ENCODE data around the gene SORD.
"Not testable (repeated sequence)": the region's sequence is repeated elsewhere in the genome, so short reads cannot be mapped to it uniquely, and the experiment has no call there.

The SORD gene

DNA sequence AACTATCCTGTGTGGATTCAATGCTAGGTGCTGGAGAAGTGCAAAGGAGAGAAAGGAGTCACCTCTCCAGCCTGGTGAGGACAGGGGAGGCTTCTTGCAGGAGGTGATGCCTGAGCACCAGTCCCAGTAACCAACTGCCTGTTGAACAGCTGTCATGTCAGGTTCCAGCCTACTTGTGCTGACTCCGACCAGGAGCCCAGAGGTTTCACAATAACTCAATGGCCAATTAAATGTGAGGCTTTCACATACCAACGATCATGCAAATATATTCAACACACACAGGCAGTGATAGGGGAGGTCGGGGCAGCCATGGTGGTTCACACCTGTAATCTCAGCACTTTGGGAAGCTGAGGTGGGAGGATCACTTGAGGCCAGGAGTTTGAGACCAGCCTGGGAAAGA is 7.7 kb downstream of the SORD start:
- Histone ChIP-seq H3K27ac (no peak overlapping the region), H3K9me3 (no peaks in the 10 kb centered on the region), H3K4me1 (no peaks in the 10 kb centered on the region), H3K27me3 (no peaks in the 10 kb centered on the region), H3K4me3 (no peak overlapping the region), H3K36me3 (no peaks in the 10 kb centered on the region)
- intact Hi-C loops (cut with DNase I; ENCODE audit: low total_unique reads) = no loop called here
- DNase-seq = no peak
- TF ChIP-seq, protein P1, sequence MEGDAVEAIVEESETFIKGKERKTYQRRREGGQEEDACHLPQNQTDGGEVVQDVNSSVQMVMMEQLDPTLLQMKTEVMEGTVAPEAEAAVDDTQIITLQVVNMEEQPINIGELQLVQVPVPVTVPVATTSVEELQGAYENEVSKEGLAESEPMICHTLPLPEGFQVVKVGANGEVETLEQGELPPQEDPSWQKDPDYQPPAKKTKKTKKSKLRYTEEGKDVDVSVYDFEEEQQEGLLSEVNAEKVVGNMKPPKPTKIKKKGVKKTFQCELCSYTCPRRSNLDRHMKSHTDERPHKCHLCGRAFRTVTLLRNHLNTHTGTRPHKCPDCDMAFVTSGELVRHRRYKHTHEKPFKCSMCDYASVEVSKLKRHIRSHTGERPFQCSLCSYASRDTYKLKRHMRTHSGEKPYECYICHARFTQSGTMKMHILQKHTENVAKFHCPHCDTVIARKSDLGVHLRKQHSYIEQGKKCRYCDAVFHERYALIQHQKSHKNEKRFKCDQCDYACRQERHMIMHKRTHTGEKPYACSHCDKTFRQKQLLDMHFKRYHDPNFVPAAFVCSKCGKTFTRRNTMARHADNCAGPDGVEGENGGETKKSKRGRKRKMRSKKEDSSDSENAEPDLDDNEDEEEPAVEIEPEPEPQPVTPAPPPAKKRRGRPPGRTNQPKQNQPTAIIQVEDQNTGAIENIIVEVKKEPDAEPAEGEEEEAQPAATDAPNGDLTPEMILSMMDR (IDR thresholded peaks at IDR 0.05) = no peak

DNA sequence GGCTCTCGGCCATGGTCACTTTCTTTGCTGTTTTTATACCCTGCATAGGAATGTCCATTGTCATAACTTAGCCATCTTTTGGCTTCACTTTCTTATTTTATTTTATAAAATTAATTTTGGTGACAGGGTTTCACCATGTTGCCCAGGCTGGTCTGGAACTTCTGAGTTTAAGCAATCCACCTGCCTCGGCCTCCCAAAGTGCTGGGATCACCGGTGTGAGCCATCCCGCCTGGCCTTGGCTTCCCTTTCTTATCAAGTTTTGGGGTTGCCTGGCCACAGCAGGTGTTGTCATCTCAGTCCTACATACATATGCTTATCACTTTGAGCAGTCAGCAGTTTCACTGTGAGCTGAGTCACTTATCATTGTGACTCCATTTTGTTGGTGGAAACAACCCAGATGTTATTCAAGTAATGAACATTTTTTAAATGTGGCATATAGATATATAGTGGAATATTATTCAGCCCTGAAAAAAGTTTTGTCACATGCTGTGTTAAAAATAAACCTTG is 8.6 kb downstream of the SORD start:
- intact Hi-C loops (cut with DNase I; ENCODE audit: low total_unique reads); H3K4me3 ChIP-seq; H3K27me3 ChIP-seq; DNase-seq; H3K27ac ChIP-seq; H3K9me3 ChIP-seq; H3K4me1 ChIP-seq; H3K36me3 ChIP-seq: not testable (repeated sequence)

DNA sequence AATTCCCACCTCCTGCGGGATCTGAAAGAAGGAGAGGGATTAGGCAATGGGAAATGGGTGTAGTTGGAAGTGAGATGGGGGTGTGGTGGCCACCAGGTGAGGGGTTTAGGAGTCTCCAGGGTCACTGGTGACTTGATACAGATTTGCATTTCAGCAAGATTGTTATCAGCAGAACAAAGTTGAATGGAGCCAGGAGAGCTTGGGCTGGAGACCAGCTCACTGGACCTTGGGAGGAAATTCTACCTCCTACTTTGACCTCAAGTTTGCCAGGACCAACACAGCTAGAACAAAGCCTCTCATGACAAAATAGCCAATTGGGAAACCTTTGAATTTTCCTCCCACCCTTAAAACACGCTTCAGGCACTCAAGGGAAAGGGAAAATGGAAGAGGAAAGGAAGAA is 9.5 kb downstream of the SORD start:
- H3K27me3 ChIP-seq; H3K9me3 ChIP-seq; H3K36me3 ChIP-seq; H3K4me3 ChIP-seq; H3K27ac ChIP-seq; H3K4me1 ChIP-seq; DNase-seq; intact Hi-C loops (cut with DNase I; ENCODE audit: low total_unique reads): not testable (repeated sequence)

DNA sequence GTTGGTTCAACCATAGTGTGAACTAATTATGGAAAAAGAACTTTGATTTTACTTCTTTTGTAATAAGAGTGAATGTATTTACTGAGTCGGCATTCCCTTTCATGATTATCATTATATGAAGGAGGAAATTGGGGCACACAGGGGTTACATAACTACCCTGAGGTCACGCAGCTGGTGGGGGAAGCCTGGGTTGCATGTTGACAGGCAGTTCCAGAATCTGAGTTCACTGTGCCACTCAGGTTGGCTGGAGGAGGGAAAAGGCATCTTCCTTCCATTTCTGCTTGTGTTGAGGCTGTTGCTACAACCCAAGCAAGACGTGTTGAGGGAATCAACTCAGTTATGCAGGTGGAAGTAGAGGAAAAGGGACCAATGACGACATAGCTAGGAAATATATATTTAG is 11.1 kb downstream of the SORD start:
- H3K27me3 ChIP-seq; intact Hi-C loops (cut with DNase I; ENCODE audit: low total_unique reads); H3K4me1 ChIP-seq; DNase-seq; H3K4me3 ChIP-seq; H3K27ac ChIP-seq; H3K9me3 ChIP-seq; H3K36me3 ChIP-seq: not testable (repeated sequence)

DNA sequence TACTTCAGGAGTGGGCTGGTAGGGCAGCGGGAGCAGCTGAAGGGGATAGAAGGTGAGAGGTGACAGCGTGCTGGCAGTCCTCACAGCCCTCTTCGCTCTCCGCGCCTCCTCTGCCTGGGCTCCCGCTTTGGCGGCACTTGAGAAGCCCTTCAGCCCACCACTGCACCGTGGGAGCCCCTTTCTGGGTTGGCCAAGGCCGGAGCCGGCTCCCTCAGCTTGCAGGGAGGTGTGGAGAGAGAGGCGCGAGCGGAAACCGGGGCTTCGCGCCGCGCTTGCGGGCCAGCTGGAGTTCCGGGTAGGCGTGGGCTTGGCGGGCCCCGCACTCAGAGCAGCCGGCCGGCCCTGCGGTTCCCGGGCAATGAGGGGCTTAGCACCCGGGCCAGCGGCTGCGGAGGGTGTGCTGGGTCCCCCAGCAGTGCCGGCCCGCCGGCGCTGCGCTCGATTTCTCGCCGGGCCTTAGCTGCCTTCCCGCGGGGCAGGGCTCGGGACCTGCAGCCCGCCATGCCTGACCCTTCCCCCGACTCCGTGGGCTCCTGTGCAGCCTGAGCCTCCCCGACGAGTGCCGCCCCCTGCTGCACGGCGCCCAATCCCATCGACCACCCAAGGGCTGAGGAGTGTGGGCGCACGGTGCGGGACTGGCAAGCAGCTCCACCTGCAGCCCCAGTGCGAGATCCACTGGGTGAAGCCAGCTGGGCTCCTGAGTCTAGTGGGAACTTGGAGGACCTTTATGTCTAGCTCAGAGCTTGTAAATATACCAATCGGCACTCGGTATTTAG is 11.8 kb downstream of the SORD start:
- intact Hi-C loops (cut with DNase I; ENCODE audit: low total_unique reads); H3K4me1 ChIP-seq: not testable (repeated sequence)

DNA sequence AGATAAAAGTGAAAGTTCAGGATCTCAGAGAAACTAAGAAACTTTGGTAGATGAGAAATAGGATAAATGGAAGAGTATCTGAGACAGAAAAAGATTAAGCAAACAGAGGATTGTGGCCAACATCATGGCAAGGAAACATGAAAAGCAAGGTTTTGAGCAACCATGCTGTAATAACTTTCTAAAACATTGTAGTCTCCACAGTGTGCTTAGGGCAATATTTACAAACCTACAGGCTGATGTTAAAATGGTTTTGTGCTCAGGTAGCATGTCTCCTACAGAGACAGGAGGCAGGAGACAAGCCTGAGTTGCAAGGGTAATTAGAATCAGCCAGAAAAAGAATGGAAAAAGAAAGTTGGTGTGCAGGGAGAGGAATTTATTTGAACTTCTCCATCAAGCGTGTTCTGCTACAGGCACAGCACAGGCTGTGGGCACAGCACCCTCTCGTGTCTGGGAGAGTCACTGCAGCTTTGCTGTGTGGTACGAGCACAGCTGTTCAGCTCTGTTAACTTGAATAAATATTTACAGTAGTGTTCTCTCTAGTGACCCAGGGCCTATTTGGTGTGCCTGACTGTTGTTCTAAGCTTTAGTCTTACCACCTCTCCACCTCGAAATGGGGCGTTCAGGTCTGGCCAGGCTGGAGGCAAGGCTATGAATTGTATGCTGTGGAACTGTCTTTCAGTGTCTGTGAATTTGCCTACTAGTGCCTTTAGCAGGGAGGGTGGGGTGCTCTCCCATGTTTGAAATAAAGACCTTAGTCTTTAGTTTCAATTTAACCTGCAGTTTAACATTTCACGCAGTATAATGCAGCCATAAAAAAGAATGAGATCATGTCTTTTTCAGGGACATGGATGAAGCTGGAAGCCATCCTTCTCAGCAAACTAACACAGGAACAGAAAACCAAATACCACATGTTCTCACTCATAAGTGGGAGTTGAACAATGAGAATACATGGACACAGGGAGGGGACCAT is 14.1 kb downstream of the SORD start:
- H3K4me1 ChIP-seq; H3K27me3 ChIP-seq; H3K4me3 ChIP-seq; intact Hi-C loops (cut with DNase I; ENCODE audit: low total_unique reads); H3K9me3 ChIP-seq; H3K36me3 ChIP-seq; H3K27ac ChIP-seq: not testable (repeated sequence)
- TF ChIP-seq, protein P1 (IDR thresholded peaks at IDR 0.05) = peak; percentile 77 to 88
- peak; percentile 66 to 77 for DNase-seq

More for the DNA sequence above, 11.8 kb downstream of the SORD start:
- H3K36me3 ChIP-seq, H3K27me3 ChIP-seq, DNase-seq, H3K9me3 ChIP-seq, H3K4me3 ChIP-seq, H3K27ac ChIP-seq: not testable (repeated sequence)

DNA sequence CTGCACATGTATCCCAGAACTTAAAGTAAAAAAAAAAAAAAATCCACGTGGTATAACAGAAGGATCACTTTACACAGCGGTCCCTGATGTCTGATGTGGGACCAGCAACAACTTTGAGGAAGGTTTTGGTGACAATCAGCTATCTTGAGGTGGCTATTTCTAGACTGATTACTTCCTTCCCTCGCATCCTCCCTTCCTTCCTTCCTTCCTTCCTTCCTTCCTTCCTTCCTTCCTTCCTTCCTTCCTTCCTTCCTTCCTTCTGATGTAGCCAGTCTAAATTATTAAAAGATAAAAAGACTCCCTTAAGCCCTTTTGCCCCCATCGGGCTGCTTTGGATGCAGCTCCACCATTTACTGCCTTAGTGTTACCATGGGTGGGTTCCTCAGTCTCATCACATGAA is 14.9 kb downstream of the SORD start:
- Histone ChIP-seq H3K27ac (no peak overlapping the region), H3K9me3 (no peaks in the 10 kb centered on the region), H3K4me3 (no peak overlapping the region), H3K27me3 (no peaks in the 10 kb centered on the region), H3K36me3 (no peaks in the 10 kb centered on the region), H3K4me1 (no peaks in the 10 kb centered on the region)
- DNase-seq = no peak
- intact Hi-C loops (cut with DNase I; ENCODE audit: low total_unique reads) = no loop called here
- TF ChIP-seq, protein P1 (IDR thresholded peaks at IDR 0.05) = no peak

DNA sequence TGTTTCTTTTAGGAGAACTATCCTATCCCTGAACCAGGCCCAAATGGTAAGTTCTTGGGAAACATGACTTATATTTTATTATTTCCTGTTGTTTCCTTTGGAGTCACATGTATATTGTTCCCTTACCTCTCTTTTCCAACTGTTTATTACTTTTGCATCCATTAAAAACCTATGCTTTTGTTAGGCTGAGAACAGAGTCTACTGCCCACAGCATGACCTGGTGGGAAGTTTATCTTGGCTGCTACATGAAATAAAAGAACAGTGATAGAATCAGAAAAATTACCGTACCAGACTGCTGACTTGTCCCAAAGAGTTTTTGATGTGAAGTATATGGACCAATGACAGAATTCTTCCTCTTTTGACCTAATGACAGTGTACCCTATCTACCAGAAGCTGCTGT is 17.4 kb downstream of the SORD start:
- H3K9me3 ChIP-seq; H3K36me3 ChIP-seq; H3K27me3 ChIP-seq; H3K4me3 ChIP-seq; H3K4me1 ChIP-seq; H3K27ac ChIP-seq; intact Hi-C loops (cut with DNase I; ENCODE audit: low total_unique reads); DNase-seq: not testable (repeated sequence)

DNA sequence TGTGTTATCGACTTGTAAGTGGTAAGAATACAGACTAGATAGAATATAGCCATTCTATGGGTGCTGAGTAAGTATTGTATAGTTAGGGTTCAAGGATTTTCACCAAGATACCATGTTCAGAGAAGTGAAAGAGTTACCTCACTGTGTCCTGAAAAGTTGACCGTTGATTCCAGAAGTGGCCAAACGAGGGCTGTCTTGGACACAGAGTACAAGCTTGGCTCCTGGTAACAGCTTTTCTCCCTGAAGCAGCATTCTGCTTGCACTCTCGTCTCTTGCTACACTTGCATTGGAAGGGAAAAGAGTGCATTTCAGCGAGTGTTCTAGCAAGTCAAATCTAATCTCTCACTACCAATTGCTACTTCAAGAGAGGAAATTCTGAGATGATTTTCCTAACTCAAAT is 18.5 kb downstream of the SORD start:
- intact Hi-C loops (cut with DNase I; ENCODE audit: low total_unique reads); DNase-seq: not testable (repeated sequence)

DNA sequence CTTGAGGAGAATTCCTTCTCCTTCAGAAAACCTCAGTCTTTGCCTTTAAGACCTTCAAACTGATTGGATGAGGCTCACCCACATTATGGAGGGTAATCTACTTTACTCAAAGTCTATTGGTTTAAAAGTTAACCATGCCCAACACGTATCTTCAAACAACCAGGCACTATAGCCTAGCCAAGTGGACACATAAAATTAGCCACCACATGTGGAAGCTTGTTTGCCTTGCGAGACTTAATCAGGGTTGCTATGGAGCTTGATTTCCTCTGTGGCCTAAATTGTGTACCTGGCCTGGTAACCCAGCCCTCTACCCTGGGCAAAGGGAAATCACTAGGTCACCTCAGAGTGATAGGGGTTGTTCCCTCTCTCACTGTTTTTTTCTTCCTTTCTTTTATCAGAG is 19.9 kb downstream of the SORD start:
- H3K27me3 ChIP-seq; intact Hi-C loops (cut with DNase I; ENCODE audit: low total_unique reads); H3K4me1 ChIP-seq; H3K9me3 ChIP-seq; H3K27ac ChIP-seq; DNase-seq; H3K36me3 ChIP-seq; H3K4me3 ChIP-seq: not testable (repeated sequence)

More for the DNA sequence above, 18.5 kb downstream of the SORD start:
- not testable (repeated sequence) for H3K4me1 ChIP-seq, H3K27ac ChIP-seq, H3K9me3 ChIP-seq, H3K4me3 ChIP-seq, H3K27me3 ChIP-seq, H3K36me3 ChIP-seq

DNA sequence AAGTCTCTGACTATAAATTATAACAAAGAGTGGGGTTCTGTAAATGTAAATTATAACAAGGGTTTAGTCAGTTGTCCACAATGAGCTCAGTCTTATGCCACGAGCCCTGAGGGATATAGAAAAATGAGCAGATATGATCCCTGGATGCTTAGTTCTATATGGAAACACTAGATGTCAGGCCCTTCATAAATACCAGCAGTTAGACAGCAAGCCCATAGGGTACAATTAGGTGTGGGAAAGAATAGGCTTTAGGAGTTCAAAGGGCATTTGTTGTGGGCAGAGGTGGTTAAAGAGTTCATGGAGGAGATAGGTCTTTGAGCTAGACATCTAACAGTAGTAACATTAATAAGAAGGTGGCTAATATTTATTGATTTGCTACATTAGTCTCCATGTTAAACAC is 21.3 kb downstream of the SORD start:
- intact Hi-C loops (cut with DNase I; ENCODE audit: low total_unique reads); H3K9me3 ChIP-seq; DNase-seq; H3K4me3 ChIP-seq; H3K36me3 ChIP-seq; H3K27me3 ChIP-seq; H3K27ac ChIP-seq: not testable (repeated sequence)
- peaks cover 0 to 10% (median 5%) of the 10 kb centered on the region in 4 donors for H3K4me1 ChIP-seq

All from tibial artery (tissue), 4 donors.